Inferior parietal cortex (tissue), 1 donor: ENCODE measurements around the gene CD3D.
"Not testable (repeated sequence)": the region's sequence is repeated elsewhere in the genome, so short reads cannot be mapped to it uniquely, and the experiment has no call there.

ENCODE experiments used
- DNase-seq: peaks from one replicate; pipeline ENCODE4 v3.0.0-alpha.2; 2016; ENCODE audit errors: extremely low spot score

CD3D gene

GRCh38 chr11:118339281-118339961, 3.1 kb downstream of the CD3D start:
- no peak for DNase-seq

- no peak for DNase-seq
Observed at GRCh38 chr11:118338637-118339061, 3.9 kb downstream of the CD3D start.

GRCh38 chr11:118334745-118335144, 7.8 kb downstream of the CD3D start:
- DNase-seq, result no peak

GRCh38 chr11:118328745-118329144, 13.8 kb downstream of the CD3D start:
- DNase-seq, result no peak

- no peak for DNase-seq
Observed at GRCh38 chr11:118325283-118325682, 17.2 kb downstream of the CD3D start.

- DNase-seq, result no peak
Observed at GRCh38 chr11:118322721-118323120, 19.8 kb downstream of the CD3D start.

GRCh38 chr11:118321386-118322082, 21.0 kb downstream of the CD3D start:
- DNase-seq, result no peak

GRCh38 chr11:118320515-118320914, 22.0 kb downstream of the CD3D start:
- no peak for DNase-seq

- no peak for DNase-seq
Observed at GRCh38 chr11:118319337-118319707, 23.2 kb downstream of the CD3D start.

GRCh38 chr11:118318581-118319336, 23.7 kb downstream of the CD3D start:
- no peak for DNase-seq

GRCh38 chr11:118318124-118318523, 24.4 kb downstream of the CD3D start:
- DNase-seq, result no peak

- no peak for DNase-seq
Observed at GRCh38 chr11:118314988-118315411, 27.5 kb downstream of the CD3D start.

GRCh38 chr11:118313242-118313641, 29.3 kb downstream of the CD3D start:
- DNase-seq, result no peak

- no peak for DNase-seq
Observed at GRCh38 chr11:118312328-118312727, 30.2 kb downstream of the CD3D start.

- no peak for DNase-seq
Observed at GRCh38 chr11:118311518-118311917, 31.0 kb downstream of the CD3D start.

GRCh38 chr11:118310781-118311485, 31.6 kb downstream of the CD3D start:
- no peak for DNase-seq

- DNase-seq, result no peak
Observed at GRCh38 chr11:118310271-118310670, 32.2 kb downstream of the CD3D start.

GRCh38 chr11:118308995-118309528, 33.4 kb downstream of the CD3D start:
- DNase-seq, result not testable (repeated sequence)

GRCh38 chr11:118306556-118306955, 35.9 kb downstream of the CD3D start:
- no peak for DNase-seq

- no peak for DNase-seq
Observed at GRCh38 chr11:118305726-118306125, 36.8 kb downstream of the CD3D start.

- DNase-seq, result no peak
Observed at GRCh38 chr11:118304568-118305248, 37.8 kb downstream of the CD3D start, which contains the start of gene CD3E. Gene CD3E (plus strand): TSS chr11:118304730. CDS start chr11:118304953, 223 bp downstream.
